Fibroblast of mammary gland (primary cell): ENCODE data around the gene TMED3.

ENCODE experiments used
- DNase-seq: peaks from one replicate; pipeline ENCODE4 v3.0.0-alpha.2; 2010; ENCODE audit warnings: low read depth
- H3K4me3 ChIP-seq: 2 replicates; pipeline ENCODE4 v1.5.1; 2011; ENCODE audit warnings: low read depth, mild to moderate bottlenecking, low read length, moderate library complexity; ENCODE audit not compliant: control insufficient read depth
- TF ChIP-seq, protein P1 (sequence below): conservative IDR thresholded peaks from 2 replicates; pipeline ENCODE4 v1.5.1; 2011; ENCODE audit warnings: low read depth, low read length, inconsistent platforms; ENCODE audit not compliant: control insufficient read depth, insufficient read depth

TMED3 gene

DNA sequence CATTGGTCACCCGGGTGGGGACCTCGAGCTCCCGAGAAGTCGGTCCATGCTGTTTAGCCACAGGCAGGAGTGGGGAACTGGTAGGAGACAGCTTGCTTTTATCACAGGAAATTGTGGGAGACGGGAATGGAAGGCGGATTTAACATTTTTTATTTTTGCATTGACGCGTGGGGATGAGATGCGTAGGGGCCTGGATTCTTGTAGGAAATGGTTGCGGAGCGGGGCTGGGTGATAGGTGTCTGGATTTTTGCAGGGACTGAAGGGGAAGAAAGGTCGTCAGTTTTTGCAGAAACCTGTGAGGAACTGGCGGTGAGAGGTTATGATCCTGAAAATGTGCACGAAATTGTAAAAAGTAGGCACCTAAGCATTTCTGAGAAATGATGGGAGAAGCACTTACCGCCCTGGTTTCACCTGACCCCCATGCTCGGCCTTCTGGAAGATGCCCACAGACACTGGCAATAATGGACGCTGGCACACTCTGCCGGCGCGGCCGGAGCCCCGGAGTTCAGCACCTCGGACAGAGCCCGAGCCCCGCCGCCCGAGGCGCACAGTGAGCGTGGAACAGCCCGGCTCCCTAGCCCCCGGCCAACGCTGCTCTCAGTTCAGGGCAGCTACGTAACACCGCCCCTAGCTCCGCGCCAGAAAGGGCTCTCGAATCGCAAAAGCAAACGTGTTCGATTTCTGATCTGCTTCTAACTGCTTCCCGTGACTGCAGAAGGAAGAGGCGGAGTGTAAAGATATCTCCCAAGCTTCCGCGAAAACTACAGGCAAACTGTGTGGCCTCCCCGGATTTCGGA is 27.5 kb upstream of the TMED3 start:
- H3K4me3 ChIP-seq, result no peak overlapping the region
- TF ChIP-seq, protein P1, sequence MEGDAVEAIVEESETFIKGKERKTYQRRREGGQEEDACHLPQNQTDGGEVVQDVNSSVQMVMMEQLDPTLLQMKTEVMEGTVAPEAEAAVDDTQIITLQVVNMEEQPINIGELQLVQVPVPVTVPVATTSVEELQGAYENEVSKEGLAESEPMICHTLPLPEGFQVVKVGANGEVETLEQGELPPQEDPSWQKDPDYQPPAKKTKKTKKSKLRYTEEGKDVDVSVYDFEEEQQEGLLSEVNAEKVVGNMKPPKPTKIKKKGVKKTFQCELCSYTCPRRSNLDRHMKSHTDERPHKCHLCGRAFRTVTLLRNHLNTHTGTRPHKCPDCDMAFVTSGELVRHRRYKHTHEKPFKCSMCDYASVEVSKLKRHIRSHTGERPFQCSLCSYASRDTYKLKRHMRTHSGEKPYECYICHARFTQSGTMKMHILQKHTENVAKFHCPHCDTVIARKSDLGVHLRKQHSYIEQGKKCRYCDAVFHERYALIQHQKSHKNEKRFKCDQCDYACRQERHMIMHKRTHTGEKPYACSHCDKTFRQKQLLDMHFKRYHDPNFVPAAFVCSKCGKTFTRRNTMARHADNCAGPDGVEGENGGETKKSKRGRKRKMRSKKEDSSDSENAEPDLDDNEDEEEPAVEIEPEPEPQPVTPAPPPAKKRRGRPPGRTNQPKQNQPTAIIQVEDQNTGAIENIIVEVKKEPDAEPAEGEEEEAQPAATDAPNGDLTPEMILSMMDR, result no peak
- peak; percentile 24 for DNase-seq

DNA sequence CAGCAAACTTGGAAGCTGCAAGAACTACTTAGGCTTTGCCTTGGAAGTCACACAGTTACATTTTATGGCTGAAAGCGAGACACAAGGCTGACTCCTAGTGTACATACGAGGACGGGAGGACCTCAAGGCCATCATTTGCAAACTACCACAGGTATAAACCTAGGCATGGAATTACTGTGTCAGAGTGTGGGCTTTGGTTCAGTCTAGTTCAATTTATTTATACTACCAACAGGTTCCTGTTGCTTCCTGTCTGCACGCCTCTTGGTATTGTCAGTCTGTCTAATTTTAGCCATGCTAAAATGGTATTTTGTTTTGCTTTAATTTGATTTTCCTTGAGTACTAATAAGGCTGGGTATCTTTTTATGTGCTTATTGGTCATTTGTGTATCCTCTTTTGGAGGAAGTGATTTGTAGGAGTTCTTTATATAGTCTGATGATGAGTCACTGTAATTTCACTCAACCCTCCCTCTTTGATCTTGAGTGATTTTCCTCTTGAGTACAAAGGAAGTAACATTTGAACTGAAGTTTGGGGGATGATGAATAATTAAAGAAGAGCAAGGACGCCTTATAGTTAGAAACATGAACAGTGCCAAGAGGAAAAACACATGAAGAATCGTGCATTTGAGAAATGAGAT is 20.2 kb upstream of the TMED3 start:
- no peak for DNase-seq
- no peak overlapping the region for H3K4me3 ChIP-seq
- TF ChIP-seq, protein P1, result no peak

DNA sequence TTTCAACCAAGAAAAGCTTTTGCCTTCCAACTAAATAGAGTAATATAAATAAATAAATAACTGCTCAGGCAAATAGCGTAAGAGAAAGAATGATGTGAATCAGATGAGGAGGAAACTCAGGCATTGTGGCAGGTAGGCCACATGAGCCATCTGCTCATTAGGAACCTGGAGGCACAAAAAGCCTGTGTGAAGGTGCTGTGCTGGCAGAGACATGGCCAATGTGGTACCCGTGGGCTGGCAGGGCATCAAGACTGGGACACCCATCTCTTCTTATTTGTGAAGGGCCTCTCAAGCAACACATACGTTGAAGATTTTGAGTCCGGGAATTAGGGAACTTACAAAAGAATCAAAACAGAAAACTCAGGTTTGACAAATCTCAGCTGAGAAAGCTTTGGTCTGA is 18.9 kb upstream of the TMED3 start:
- no peak for DNase-seq
- H3K4me3 ChIP-seq, result no peak overlapping the region
- TF ChIP-seq, protein P1, result no peak

DNA sequence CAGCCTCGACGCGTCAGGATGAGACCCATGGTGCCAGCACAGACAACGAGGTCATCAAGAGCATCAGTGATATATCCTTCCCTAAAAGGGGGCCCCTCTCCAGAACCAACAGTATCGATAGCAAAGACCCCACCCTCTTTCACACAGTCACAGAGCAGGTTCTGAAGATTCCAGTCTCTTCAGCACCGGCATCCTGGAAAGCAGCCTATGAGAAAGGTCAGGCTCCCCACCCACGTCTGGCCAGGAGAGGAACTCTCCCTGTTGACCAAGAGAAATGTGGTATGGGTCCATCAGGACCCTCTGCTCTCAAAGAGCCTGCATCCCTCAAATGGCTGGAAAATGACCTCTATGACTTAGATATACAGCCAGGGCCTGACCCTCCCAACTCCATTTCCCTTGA is 16.8 kb upstream of the TMED3 start:
- TF ChIP-seq, protein P1, result no peak
- DNase-seq, result no peak
- no peak overlapping the region for H3K4me3 ChIP-seq

DNA sequence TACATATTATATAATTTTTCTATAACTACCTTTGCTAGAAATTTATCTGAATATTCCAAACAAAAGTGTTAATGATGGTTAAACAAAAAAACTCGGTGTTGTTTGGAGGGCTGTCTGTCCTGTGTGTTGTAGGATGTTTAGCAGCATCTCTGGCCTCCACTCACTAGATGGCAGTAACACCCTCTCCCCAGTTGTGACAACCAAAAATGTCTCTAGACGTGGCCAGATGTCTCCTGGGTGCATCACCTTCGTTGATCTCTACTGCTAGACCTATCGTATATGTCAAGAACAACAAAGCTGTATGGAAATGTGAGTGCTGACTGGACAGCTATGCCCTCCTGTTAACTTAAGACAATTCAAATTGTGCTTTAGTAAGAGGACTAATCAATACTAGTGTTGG is 14.3 kb upstream of the TMED3 start:
- TF ChIP-seq, protein P1, result peak; percentile 23
- no peak for DNase-seq
- H3K4me3 ChIP-seq, result no peak overlapping the region

DNA sequence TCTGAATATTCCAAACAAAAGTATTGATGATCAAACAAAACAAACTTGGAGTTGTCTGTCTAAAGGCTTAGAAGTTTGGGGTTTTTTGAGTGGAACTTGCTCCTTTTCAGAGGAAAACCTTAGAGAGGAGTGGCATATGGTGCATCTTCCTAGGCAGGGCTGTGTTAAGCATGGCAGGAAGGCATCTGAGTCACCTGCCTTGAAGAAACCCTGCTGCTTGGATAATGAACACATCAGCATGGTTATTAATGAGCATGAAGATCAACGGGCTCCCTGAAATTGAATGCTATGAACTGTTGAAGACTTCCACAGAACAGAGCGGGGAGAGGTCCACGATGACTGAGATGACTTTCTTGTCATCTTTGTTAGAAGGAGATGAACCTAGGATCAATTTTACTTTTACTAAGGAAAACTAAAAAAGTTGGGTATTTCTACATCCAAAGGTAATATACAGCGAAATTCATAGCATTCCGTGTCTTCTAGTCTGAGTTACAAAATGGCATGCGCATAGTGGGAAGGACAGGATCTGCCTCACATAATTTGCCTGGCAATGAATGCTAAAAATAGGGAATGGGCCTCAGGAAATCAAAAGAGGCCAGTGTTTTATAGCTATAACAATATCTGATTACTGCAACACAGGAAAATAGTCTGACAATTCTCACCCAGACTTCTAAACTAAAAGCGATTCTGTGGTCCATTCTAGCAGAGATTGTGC is 11.6 kb upstream of the TMED3 start:
- no peak for DNase-seq
- H3K4me3 ChIP-seq, result no peak overlapping the region
- TF ChIP-seq, protein P1, result no peak
